ENCODE data around the gene MYOF. TPM values are rescaled to one million over a fixed set of nuclear protein-coding genes. Genes with fewer than 3 reads are reported as not detected.

The MYOF gene
- total and polyA plus RNA-seq, 2 donors from 2014 or later: 11.5 to 134 TPM

GRCh38 chr10:93512565-93512964 is 30.4 kb upstream of the MYOF start:
- no peaks in the 10 kb centered on the region for H3K9me3 ChIP-seq (ENCODE audit: control insufficient read depth in 2 of 3, insufficient read depth in 1 of 3, low read length in 3 of 3)
- FAIRE-seq (no peak), DNase-seq (no peak)
- no peak overlapping the region for H3K9ac ChIP-seq (ENCODE audit: low read length in 3 of 3)
- H3K27me3 ChIP-seq (ENCODE audit: control insufficient read depth, insufficient read depth, low read length): no peaks in the 10 kb centered on the region
- H3K36me3 ChIP-seq (ENCODE audit: control insufficient read depth in 2 of 3, insufficient read depth in 3 of 3, low read length in 3 of 3): no peaks in the 10 kb centered on the region
- intact Hi-C loops (cut with DNase I): no loop called here
- H3K4me1 ChIP-seq (ENCODE audit: control insufficient read depth in 2 of 3, insufficient read depth in 2 of 3, low read depth in 1 of 3, low read length in 3 of 3): no peaks in the 10 kb centered on the region
- H3K27ac ChIP-seq (ENCODE audit: low read depth in 2 of 2, low read length in 2 of 2): no peak overlapping the region
- no peak for TF ChIP-seq CTCF (IDR thresholded peaks at IDR 0.05; ENCODE audit: borderline replicate concordance, extremely low read depth, insufficient read depth)
- H3K4me3 ChIP-seq (ENCODE audit: low read length in 3 of 3): no peak overlapping the region

GRCh38 chr10:93509816-93510215 is 27.7 kb upstream of the MYOF start:
- intact Hi-C loops (cut with DNase I): no loop called here
- Histone ChIP-seq H3K4me3 (ENCODE audit: low read length in 3 of 3) (no peak overlapping the region), H3K27me3 (ENCODE audit: control insufficient read depth, insufficient read depth, low read length) (no peaks in the 10 kb centered on the region), H3K9ac (ENCODE audit: low read length in 3 of 3) (no peak overlapping the region), H3K36me3 (ENCODE audit: control insufficient read depth in 2 of 3, insufficient read depth in 3 of 3, low read length in 3 of 3) (no peaks in the 10 kb centered on the region), H3K27ac (ENCODE audit: low read depth in 2 of 2, low read length in 2 of 2) (no peak overlapping the region), H3K9me3 (ENCODE audit: control insufficient read depth in 2 of 3, insufficient read depth in 1 of 3, low read length in 3 of 3) (no peaks in the 10 kb centered on the region), H3K4me1 (ENCODE audit: control insufficient read depth in 2 of 3, insufficient read depth in 2 of 3, low read depth in 1 of 3, low read length in 3 of 3) (no peaks in the 10 kb centered on the region)
- DNase-seq (no peak), FAIRE-seq (no peak)
- TF ChIP-seq CTCF (IDR thresholded peaks at IDR 0.05; ENCODE audit: borderline replicate concordance, extremely low read depth, insufficient read depth): no peak

GRCh38 chr10:93505075-93505474 is 22.9 kb upstream of the MYOF start:
- H3K36me3 ChIP-seq (ENCODE audit: control insufficient read depth in 2 of 3, insufficient read depth in 3 of 3, low read length in 3 of 3): no peaks in the 10 kb centered on the region
- no peak overlapping the region for H3K9ac ChIP-seq (ENCODE audit: low read length in 3 of 3)
- no peaks in the 10 kb centered on the region for H3K4me1 ChIP-seq (ENCODE audit: control insufficient read depth in 2 of 3, insufficient read depth in 2 of 3, low read depth in 1 of 3, low read length in 3 of 3)
- H3K27ac ChIP-seq (ENCODE audit: low read depth in 2 of 2, low read length in 2 of 2): no peak overlapping the region
- intact Hi-C loops (cut with DNase I): no loop called here
- no peak overlapping the region for H3K4me3 ChIP-seq (ENCODE audit: low read length in 3 of 3)
- DNase-seq (no peak), FAIRE-seq (no peak)
- H3K27me3 ChIP-seq (ENCODE audit: control insufficient read depth, insufficient read depth, low read length): no peaks in the 10 kb centered on the region
- no peaks in the 10 kb centered on the region for H3K9me3 ChIP-seq (ENCODE audit: control insufficient read depth in 2 of 3, insufficient read depth in 1 of 3, low read length in 3 of 3)
- TF ChIP-seq CTCF (IDR thresholded peaks at IDR 0.05; ENCODE audit: borderline replicate concordance, extremely low read depth, insufficient read depth): no peak

- H3K4me1 ChIP-seq (ENCODE audit: control insufficient read depth in 2 of 3, insufficient read depth in 2 of 3, low read depth in 1 of 3, low read length in 3 of 3): no peaks in the 10 kb centered on the region
- no peaks in the 10 kb centered on the region for H3K27me3 ChIP-seq (ENCODE audit: control insufficient read depth, insufficient read depth, low read length)
- no peak for TF ChIP-seq CTCF (IDR thresholded peaks at IDR 0.05; ENCODE audit: borderline replicate concordance, extremely low read depth, insufficient read depth)
- DNase-seq: no peak
- no peak for FAIRE-seq
- no peaks in the 10 kb centered on the region for H3K36me3 ChIP-seq (ENCODE audit: control insufficient read depth in 2 of 3, insufficient read depth in 3 of 3, low read length in 3 of 3)
- H3K9ac ChIP-seq (ENCODE audit: low read length in 3 of 3): no peak overlapping the region
- intact Hi-C loops (cut with DNase I): no loop called here
- H3K4me3 ChIP-seq (ENCODE audit: low read length in 3 of 3): no peak overlapping the region
- H3K27ac ChIP-seq (ENCODE audit: low read depth in 2 of 2, low read length in 2 of 2): no peak overlapping the region
- no peaks in the 10 kb centered on the region for H3K9me3 ChIP-seq (ENCODE audit: control insufficient read depth in 2 of 3, insufficient read depth in 1 of 3, low read length in 3 of 3)
Observed at GRCh38 chr10:93503075-93503474, 20.9 kb upstream of the MYOF start.

Data from kidney (tissue), 14 donors.